ENCODE measurements around the gene GASK1A. TPM values are rescaled to one million over a fixed set of nuclear protein-coding genes. Genes with fewer than 3 reads are reported as not detected.

The GASK1A gene
- total RNA-seq, 1 experiment from 2014 or later, result not detected

DNA sequence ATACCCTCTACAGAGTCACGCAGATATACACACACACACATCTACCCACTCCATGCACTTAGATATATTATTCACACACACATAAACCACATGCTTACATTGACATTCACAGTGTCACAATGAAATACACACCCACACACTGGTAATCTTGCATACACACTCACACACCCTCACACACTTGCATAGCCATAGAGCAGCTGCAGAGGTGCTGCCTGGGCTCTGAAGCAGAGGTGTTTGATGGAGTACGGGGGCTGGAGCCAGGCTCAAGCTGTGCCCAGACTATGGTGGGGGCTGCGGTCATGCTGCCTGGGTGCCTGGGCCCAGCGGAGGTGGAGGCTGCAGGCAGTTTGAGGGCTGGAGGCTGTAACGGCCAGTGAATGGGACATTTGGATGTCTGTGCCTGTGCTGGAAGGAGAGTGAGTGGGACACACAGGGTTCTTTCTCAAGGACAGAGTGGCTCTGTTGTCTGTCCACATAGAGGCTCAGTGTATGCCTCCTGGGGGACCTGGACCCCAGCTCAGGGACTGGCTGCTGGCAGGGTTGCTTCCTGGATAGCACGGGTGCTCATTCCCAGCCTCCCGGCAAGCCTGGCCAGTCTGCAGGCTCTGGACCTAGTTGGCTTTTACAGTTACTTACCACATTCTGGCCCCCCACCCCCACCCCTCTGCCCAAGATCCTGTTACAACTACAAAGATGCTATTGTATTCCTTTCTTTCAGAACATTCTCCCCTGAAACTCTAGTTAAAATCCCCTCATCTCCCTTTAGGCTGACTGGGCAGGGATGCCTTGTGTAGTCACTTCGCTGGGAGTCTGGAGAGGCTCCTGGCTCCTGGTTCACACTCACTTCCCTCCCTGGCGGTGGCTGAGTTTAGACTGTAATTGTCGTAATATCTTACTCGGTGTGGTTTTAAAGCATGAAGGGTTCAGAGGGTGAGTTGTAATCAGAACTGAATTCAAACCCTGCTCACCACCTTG, 12.5 kb downstream of the GASK1A start:
- POLR2A ChIA-PET, result no interaction called here
- intact Hi-C loops (cut with micrococcal nuclease; ENCODE audit: unreplicated experiment), result no loop called here
- ATAC-seq, result no peak

DNA sequence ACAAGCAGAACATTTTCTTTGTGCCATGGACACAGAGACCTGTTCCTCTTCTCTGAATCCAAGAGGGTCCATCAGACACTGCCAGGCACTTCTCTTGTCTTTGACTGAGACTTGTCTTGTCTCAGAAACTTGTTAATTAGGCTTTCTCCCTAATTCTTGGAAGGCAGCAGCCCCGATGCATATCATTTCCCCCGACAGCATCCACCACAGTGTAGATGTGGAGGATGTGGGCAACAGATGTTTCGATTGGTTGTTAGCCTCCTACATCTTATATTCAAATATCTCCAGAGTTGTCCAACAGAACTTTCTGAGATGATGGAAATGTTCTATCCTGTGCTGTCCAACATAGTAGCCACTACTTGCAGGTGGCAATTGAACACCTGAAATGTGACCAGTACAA, 15.5 kb downstream of the GASK1A start:
- no peak for ATAC-seq
- intact Hi-C loops (cut with micrococcal nuclease; ENCODE audit: unreplicated experiment), result no loop called here
- BruUV-seq (replicated peaks), result no TSS peak
- in situ Hi-C loops (cut with HindIII; ENCODE audit: low pct_unique_long_range_greater_than_20kb, low sequenced_read_pairs), result no loop called here
- Histone ChIP-seq H3K4me1 (ENCODE audit: control insufficient read depth, insufficient read depth, low read length) (no peaks in the 10 kb centered on the region), H3K4me3 (ENCODE audit: low read depth in 2 of 2, low read length in 2 of 2) (no peak overlapping the region), H3K27ac (ENCODE audit: low read length) (no peak overlapping the region), H3K36me3 (ENCODE audit: control insufficient read depth, insufficient read depth, low read length) (no peaks in the 10 kb centered on the region), H3K27me3 (ENCODE audit: control insufficient read depth, insufficient read depth, low read length) (no peaks in the 10 kb centered on the region), H3K9me3 (ENCODE audit: control insufficient read depth, insufficient read depth, low read depth, low read length) (no peaks in the 10 kb centered on the region)
- DNase-seq (ENCODE audit: low read depth, low spot score), result no peak
- TF ChIP-seq, protein P1, sequence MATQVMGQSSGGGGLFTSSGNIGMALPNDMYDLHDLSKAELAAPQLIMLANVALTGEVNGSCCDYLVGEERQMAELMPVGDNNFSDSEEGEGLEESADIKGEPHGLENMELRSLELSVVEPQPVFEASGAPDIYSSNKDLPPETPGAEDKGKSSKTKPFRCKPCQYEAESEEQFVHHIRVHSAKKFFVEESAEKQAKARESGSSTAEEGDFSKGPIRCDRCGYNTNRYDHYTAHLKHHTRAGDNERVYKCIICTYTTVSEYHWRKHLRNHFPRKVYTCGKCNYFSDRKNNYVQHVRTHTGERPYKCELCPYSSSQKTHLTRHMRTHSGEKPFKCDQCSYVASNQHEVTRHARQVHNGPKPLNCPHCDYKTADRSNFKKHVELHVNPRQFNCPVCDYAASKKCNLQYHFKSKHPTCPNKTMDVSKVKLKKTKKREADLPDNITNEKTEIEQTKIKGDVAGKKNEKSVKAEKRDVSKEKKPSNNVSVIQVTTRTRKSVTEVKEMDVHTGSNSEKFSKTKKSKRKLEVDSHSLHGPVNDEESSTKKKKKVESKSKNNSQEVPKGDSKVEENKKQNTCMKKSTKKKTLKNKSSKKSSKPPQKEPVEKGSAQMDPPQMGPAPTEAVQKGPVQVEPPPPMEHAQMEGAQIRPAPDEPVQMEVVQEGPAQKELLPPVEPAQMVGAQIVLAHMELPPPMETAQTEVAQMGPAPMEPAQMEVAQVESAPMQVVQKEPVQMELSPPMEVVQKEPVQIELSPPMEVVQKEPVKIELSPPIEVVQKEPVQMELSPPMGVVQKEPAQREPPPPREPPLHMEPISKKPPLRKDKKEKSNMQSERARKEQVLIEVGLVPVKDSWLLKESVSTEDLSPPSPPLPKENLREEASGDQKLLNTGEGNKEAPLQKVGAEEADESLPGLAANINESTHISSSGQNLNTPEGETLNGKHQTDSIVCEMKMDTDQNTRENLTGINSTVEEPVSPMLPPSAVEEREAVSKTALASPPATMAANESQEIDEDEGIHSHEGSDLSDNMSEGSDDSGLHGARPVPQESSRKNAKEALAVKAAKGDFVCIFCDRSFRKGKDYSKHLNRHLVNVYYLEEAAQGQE (IDR thresholded peaks at IDR 0.05; ENCODE audit: insufficient read depth in 1 of 2, low read depth in 2 of 2, low read length in 1 of 2), result no peak
- TF ChIP-seq POLR2AphosphoS5 (IDR thresholded peaks at IDR 0.05; ENCODE audit: low read depth, low read length) (no peak), SIN3A (IDR thresholded peaks at IDR 0.05; ENCODE audit: borderline replicate concordance, insufficient read depth, low read depth, low read length) (no peak), TCF7L2 (IDR thresholded peaks at IDR 0.05; ENCODE audit: low read depth, low read length) (no peak)
- TF ChIP-seq, protein P2, sequence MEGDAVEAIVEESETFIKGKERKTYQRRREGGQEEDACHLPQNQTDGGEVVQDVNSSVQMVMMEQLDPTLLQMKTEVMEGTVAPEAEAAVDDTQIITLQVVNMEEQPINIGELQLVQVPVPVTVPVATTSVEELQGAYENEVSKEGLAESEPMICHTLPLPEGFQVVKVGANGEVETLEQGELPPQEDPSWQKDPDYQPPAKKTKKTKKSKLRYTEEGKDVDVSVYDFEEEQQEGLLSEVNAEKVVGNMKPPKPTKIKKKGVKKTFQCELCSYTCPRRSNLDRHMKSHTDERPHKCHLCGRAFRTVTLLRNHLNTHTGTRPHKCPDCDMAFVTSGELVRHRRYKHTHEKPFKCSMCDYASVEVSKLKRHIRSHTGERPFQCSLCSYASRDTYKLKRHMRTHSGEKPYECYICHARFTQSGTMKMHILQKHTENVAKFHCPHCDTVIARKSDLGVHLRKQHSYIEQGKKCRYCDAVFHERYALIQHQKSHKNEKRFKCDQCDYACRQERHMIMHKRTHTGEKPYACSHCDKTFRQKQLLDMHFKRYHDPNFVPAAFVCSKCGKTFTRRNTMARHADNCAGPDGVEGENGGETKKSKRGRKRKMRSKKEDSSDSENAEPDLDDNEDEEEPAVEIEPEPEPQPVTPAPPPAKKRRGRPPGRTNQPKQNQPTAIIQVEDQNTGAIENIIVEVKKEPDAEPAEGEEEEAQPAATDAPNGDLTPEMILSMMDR (IDR thresholded peaks at IDR 0.05), result no peak
- ChIA-PET CTCF (no interaction called here), POLR2A (no interaction called here)

More for the DNA sequence above, 12.5 kb downstream of the GASK1A start:
- TF ChIP-seq, protein P1 (IDR thresholded peaks at IDR 0.05; ENCODE audit: insufficient read depth in 1 of 2, low read depth in 2 of 2, low read length in 1 of 2), result no peak
- TF ChIP-seq TCF7L2 (IDR thresholded peaks at IDR 0.05; ENCODE audit: low read depth, low read length) (no peak), SIN3A (IDR thresholded peaks at IDR 0.05; ENCODE audit: borderline replicate concordance, insufficient read depth, low read depth, low read length) (no peak), POLR2AphosphoS5 (IDR thresholded peaks at IDR 0.05; ENCODE audit: low read depth, low read length) (no peak)
- TF ChIP-seq, protein P2 (IDR thresholded peaks at IDR 0.05), result no peak
- no peak for DNase-seq (ENCODE audit: low read depth, low spot score)
- H3K36me3 ChIP-seq (ENCODE audit: control insufficient read depth, insufficient read depth, low read length), result no peaks in the 10 kb centered on the region
- no peaks in the 10 kb centered on the region for H3K4me1 ChIP-seq (ENCODE audit: control insufficient read depth, insufficient read depth, low read length)
- no peaks in the 10 kb centered on the region for H3K9me3 ChIP-seq (ENCODE audit: control insufficient read depth, insufficient read depth, low read depth, low read length)
- CTCF ChIA-PET, result no interaction called here
- H3K27me3 ChIP-seq (ENCODE audit: control insufficient read depth, insufficient read depth, low read length), result no peaks in the 10 kb centered on the region
- no peak overlapping the region for H3K4me3 ChIP-seq (ENCODE audit: low read depth in 2 of 2, low read length in 2 of 2)
- no peak overlapping the region for H3K27ac ChIP-seq (ENCODE audit: low read length)
- in situ Hi-C loops (cut with HindIII; ENCODE audit: low pct_unique_long_range_greater_than_20kb, low sequenced_read_pairs), result no loop called here
- BruUV-seq (replicated peaks), result no TSS peak
